Lower leg skin (tissue), 4 donors: Measurements from ENCODE around the gene HECTD4. TPM values are rescaled to one million over a fixed set of nuclear protein-coding genes. Genes with fewer than 3 reads are reported as not detected.

ENCODE experiments used
- DNase-seq, 2 donors: peaks; one replicate each; pipeline ENCODE4 v3.0.0-alpha.2; 2019; ENCODE audit warnings: low spot score in 2 of 2
- H3K4me3 ChIP-seq: fragments of 200-600 bp; sonication (generic); 2 replicates; pipeline ENCODE4 v1.5.1; 2017; ENCODE audit warnings: mild to moderate bottlenecking, low read depth; ENCODE audit not compliant: poor library complexity, severe bottlenecking
- CTCF ChIP-seq, 3 donors: fragments of 450-650 bp; IDR thresholded peaks; one replicate each; pipeline ENCODE4 v1.5.1; 2016; ENCODE audit warnings: antibody characterized with exemption in 3 of 3, mild to moderate bottlenecking in 3 of 3, moderate library complexity in 2 of 3
- POLR2A ChIP-seq, 2 donors: fragments of 450-650 bp; IDR thresholded peaks; one replicate each; pipeline ENCODE4 v1.6.1; 2016 to 2017; ENCODE audit warnings: antibody characterized with exemption in 2 of 2, mild to moderate bottlenecking in 1 of 2, moderate library complexity in 1 of 2
- WGBS, 2 donors: methylation state at CpG; one replicate each; pipeline ENCODE4 v1.1.5; 2018; 5-methylcytosine and 5-hydroxymethylcytosine counted together
- intact Hi-C: fragments of 100-400 bp; cut with DNase I; formaldehyde crosslinking; loops from one replicate; pipeline ENCODE4 v1.15.0; 2023; ENCODE audit warnings: low total_unique reads
- total RNA-seq, 4 donors: library from RNA; depleted of rRNA; stranded (reverse); fragments of >200 nt; gene quantifications; one replicate each; pipeline ENCODE4 v1.1.0, GENCODE V29; 2016

Gene HECTD4, protein sequence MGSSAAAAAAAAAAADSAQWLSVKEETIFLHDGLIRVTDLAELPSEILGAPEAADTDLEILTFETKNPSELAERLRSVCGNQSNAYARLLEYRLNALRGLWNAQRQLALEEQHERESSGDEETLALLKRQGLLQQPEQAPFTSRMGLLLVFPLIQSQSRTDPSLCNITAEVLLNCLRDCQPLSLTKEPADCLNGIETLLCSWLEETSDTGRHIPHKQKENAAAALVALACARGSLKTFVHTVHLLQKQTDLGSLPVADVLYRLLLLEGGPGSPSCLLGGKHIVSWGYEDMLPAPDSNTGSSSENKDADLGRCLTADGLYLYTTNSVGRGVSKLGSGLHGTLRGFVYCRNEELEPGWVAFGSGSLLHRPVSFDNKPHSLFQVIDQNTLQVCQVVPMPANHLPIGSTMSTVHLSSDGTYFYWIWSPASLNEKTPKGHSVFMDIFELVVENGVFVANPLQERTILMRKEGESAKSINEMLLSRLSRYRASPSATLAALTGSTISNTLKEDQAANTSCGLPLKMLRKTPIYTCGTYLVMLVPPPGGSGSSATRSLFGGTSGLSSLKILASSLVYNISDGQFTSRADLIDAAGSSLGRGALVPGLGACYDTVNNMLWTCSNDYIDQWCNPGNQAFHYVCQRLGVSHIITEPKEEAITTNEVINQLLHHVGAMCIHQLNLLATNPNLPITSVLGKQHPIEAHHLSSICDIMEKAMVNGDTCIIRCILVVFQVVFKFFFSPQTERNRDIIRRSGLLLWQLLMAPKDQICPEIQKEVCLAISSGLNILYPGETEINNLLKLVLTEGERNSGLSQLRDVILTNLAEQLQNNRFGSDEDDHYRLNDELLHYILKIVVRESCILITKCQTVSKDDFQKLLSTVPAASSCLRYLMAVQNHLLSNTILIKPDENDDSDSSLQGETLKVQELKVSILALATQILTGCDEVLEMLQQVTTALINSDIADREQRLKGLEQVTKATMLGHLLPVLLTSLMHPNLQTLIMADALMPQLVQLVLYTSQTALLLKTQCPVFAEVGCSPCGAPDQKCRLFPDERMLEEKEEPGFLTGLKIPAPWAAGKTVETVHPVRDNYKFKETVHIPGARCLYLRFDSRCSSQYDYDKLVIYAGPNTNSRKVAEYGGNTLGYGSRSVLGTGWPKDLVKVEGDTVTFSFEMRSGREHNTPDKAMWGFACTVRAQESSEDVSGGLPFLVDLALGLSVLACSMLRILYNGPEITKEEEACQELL (N-terminal part only)
- 10 to 100 TPM; 33.2 to 70.6 (median 35.5) TPM for total RNA-seq

GRCh38 chr12:112381883-112382796 is at the start of gene HECTD4:
Gene HECTD4, minus strand, starts transcription at chr12:112382431. Its CDS starts 303 bp downstream, at chr12:112382128.
- DNase-seq: peak; percentile 92 to 99
- WGBS, 2 donors: 0 to 2% methylated on average over 27 to 67 of the region's 106 CpGs
- H3K4me3 ChIP-seq: peak within 1 kb of the TSS; percentile 87
- no peak for TF ChIP-seq POLR2A (IDR thresholded peaks at IDR 0.05)
- no peak for TF ChIP-seq CTCF (IDR thresholded peaks at IDR 0.05)
- intact Hi-C loops: loop anchor here (10.0 kb wide), 1 partner anchor 287 kb away; no protein-coding TSS in a partner anchor

- TF ChIP-seq CTCF (IDR thresholded peaks at IDR 0.05): no peak
- no peak for TF ChIP-seq POLR2A (IDR thresholded peaks at IDR 0.05)
- intact Hi-C loops: no loop called here
- 83 to 85% methylated on average over 3 of the region's 3 CpGs for WGBS, 2 donors
- no peak overlapping the region for H3K4me3 ChIP-seq
- DNase-seq: no peak
These were observed 49.7 kb upstream of the HECTD4 start for GRCh38 chr12:112431965-112432364.

GRCh38 chr12:112430929-112431328 is 48.7 kb upstream of the HECTD4 start:
- TF ChIP-seq CTCF (IDR thresholded peaks at IDR 0.05) (no peak), POLR2A (IDR thresholded peaks at IDR 0.05) (no peak)
- WGBS, 2 donors: 64 to 72% methylated on average over 5 of the region's 5 CpGs
- H3K4me3 ChIP-seq: no peak overlapping the region
- no peak for DNase-seq
- intact Hi-C loops: no loop called here

- TF ChIP-seq CTCF (IDR thresholded peaks at IDR 0.05) (no peak), POLR2A (IDR thresholded peaks at IDR 0.05) (no peak)
- intact Hi-C loops: no loop called here
- 97 to 98% methylated on average over 2 of the region's 2 CpGs for WGBS, 2 donors
- DNase-seq: no peak
- H3K4me3 ChIP-seq: no peak overlapping the region
These were observed 45.5 kb upstream of the HECTD4 start for GRCh38 chr12:112427760-112428159.
